Skin of body (tissue), 2 donors: ENCODE measurements around the gene LHX2. TPM values are rescaled to one million over a fixed set of nuclear protein-coding genes. Genes with fewer than 3 reads are reported as not detected.

Experiments used
- DNase-seq: peaks from one replicate; lab custom pipeline; 2025; lab: John Stamatoyannopoulos, UW
- total RNA-seq: library from RNA; depleted of rRNA; stranded (reverse); fragments of >200 nt; gene quantifications from one replicate; pipeline ENCODE4 v1.2.3, GENCODE V29; 2014

The LHX2 gene
- total RNA-seq, 1 donor from 2014 or later: 27.6 TPM

DNA sequence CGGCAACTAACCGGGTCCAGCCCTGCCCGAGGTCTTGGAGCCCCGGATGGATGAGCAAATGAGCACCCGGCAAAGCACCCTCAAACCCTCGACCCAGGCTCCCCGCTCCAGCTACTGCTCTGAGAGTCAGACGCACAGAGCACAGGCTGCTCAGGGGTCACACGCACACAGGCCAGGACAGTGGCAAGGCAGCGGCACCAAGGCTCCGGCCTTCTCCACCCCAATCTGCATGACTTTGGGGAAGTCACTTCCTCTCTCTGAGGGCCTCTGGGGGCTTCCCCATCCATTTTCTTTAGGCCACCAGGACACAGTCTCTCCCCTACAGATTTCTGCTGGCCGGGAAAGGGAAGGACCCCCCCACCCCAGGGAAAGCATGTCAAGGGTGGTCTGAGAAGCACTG is 18.0 kb downstream of the LHX2 start:
- DNase-seq: no peak

DNA sequence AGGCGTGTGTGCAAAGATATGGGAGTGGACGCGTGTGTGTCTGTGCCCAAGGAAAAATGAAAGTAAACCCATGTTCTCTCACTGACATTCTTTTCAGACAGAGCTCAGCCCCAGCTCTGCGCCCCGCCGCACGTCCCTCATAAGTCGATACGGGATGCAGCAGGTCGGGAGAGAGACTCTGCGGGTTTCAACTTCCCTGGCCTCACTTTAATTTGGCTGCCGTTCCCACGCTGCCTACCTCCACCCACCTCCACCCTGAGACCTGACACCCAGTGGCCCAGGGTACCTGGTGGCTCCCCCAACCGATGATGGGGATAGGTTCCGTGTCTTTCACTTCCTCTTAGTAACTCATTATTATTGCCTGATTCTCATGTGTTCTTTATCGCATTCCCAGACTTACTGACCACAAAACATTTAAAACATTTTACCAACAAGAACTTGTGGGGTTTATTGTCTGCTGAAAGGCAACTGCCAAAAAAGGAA is 19.4 kb downstream of the LHX2 start:
- DNase-seq: no peak

DNA sequence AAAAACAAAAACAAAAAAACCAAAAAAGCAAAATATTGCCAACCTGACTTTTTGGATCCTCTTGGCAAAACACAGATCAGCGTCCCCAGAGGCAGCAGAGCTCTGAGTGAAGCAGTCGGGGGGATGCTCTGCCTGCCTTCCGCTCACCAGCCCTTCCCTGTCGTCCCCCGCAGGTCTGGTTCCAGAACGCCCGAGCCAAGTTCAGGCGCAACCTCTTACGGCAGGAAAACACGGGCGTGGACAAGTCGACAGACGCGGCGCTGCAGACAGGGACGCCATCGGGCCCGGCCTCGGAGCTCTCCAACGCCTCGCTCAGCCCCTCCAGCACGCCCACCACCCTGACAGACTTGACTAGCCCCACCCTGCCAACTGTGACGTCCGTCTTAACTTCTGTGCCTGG is 20.7 kb downstream of the LHX2 start:
- DNase-seq: no peak

DNA sequence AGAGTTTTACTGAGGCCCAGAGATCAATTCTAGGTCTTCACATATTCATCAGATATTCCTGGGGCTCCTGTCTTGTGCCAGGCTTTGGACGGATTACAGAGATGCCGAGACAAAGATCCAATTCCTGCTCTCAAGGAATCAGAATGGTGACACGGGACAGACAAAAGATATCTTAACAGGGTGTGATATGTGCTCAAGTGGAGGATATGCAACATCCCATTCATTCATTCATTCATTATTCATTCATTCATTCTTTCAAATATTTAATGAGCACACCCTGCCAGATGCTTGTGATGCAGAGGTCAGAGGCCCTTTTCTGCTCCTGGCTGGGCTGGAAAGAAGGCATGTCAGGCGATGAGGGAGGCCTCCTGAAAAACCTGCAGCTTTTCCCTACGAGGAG is 21.8 kb downstream of the LHX2 start:
- DNase-seq: no peak

DNA sequence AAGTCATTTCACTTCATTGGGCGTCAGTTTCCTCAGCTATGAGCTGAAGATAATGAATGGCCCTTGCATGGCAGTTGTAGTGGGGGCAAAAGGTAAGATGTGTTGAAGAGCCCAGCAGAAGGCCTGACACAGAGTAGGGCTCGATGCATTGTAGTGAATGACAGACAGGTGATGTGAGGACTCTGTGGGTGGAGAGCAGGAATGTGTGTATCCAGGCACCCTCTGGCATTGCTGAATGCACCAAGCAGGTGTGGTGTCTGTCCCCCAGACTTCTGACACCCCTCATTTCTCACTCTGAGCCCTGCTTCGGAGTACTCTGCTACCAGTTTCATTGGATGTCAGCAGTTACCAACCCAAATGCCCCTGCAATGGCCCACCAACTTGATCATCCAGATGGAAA is 22.4 kb downstream of the LHX2 start:
- no peak for DNase-seq

DNA sequence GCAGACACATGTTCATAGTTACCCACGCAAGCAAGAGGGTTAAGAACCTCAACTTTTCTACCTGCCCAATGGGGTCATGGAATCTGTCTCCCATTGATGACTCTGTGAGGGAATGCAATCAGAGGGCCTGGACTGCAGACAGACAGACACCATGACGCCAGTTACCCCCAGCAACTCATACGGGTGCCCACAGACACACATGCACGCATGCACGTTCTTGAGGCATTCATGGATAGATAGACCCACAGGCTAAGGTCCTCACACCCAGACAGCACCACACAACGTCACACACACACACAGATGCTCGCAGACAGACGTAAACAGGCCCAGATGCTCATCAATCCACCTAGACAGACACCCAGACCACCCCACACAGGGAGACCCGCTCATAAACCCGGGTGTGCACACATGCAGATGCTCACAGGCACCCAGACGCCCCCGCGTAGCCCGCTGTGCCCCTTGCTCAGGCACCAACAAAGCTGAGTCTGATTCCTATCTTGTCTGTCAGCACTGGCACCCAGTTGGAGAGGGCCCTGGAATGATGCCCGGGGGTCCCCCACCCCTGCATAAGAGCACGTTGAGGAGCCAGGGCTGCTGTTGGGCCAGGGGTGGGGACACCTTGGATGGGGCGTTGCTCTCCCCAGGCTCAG is 23.6 kb downstream of the LHX2 start:
- DNase-seq: no peak

DNA sequence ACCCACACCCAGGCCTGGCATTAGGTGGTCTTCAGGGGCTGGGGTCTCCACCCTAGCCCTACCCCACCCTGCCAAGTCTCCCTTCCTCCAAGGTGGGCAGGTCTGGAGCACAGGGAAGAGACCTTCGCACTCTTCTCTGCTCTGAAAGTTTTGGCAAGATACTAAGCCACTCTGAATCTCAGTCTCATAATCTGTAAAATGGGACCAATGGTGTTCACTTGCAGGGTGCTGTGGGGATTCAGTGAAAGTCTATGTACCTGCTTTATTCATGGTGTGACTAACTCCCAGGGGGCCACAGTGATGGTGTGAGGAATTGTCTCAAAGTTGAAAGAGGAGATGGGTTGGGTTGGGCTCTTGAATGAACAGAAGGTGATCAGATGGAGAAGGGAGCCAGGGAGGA is 25.0 kb downstream of the LHX2 start:
- no peak for DNase-seq

DNA sequence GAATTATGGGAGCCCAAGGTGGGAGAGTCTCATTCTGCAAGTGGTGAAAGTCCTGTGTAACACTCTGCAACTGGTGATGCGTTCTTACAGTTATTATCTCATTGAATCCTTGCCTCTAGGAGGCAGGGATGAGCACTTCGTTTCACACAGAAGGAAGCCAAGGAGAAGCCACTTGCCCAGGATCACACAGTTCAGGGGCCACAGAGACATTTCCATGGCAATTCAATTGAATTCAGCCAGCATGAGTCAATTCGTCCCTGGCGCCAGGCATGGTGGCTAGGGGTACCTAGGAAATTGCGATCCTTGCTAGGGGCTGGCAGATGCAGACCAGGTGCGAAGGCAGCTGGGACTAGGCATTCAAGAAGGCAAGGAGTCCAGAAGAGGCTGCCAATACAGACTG is 26.2 kb downstream of the LHX2 start:
- DNase-seq: no peak

DNA sequence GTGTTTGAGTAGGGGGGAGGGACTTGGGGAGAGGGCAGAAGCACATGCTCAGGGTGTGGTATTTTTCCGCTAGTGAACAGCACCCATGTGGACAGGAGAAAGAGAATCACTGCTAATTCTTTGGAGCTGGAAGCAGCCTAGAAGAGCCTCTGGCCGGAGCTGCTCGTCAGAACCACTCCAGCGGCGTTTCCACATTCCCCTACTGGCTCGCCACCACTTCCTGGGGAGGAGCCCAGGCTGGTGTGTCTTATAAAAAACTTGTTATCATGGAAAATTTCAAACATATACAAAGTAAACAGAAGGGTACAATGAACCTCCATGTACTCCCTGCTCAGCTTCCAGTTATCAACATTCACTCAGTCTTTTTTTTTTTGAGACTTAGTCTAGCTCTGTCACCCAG is 26.7 kb downstream of the LHX2 start:
- no peak for DNase-seq

DNA sequence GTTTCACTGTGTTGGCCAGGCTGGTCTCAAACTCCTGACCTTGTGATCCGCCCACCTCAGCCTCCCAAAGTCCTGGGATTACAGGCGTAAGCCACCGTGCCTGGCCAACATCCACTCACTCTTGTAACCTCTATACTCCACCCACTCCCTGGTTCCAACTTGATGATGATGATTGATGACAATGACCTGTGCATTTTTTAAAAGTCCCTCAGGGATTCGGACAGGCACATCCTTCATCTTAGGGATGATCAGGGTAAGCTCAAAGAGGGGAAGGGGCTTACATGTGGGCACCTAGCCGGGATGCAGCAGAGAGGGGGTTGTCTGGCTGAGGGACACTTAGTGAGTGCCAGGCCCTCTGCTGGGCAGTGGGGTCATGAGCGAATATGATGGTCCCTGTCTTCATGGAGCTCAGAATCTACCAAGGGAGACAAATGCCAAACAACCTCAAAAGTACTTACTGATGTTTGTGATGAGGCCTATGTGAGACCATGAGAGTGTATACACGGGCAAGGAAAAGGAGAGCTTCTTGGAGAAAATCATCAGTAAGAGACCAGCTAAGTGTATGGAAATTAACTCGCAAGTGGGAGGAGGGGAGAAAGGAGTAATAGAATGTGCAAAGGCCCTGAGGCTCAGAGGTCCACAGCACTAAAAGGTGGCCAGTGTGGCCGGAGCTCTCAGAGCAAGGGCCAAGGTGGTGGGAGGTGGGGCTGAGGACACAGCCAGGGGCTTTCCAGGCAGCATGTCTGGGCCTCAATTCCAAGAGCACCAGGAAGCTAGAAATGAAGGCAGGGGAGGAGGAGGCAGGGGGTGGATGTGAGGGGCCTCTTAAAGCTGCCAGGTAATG is 27.4 kb downstream of the LHX2 start:
- DNase-seq: no peak

DNA sequence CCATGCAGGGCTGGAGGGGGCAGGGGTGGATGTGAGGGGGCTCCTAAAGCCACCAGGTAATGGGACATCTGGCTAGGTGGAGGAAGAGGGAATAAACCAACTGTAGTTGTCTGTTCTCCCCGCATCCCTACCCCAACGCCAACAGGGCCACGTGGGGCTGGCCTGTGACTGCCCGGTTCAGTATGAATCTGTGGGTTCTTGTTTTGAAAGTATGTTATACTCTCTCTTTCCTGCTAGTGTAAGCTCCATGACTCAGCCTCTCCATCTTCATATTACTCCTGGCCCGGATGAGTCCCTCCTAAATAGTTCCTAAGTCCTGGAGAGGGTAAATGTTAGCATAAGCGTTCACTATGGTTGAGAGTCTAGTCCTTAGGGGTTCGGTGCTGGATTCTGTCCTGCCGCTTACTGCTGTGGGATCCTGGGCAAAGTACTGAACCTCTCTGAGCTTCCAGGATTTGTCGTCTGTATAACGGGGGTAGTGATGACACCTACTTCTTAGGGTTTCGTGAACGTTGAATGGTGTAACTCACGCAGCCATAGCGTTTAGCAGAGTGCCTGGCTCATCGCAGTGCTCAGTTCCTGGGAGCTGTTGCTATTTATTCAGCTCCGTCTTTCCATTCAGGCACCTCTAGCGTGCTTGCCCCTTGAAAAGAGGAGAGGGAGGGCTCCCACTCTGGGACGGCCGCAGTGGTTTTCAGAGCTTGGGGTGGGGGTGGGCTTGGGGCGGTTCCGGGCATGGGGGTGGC is 28.8 kb downstream of the LHX2 start:
- no peak for DNase-seq

DNA sequence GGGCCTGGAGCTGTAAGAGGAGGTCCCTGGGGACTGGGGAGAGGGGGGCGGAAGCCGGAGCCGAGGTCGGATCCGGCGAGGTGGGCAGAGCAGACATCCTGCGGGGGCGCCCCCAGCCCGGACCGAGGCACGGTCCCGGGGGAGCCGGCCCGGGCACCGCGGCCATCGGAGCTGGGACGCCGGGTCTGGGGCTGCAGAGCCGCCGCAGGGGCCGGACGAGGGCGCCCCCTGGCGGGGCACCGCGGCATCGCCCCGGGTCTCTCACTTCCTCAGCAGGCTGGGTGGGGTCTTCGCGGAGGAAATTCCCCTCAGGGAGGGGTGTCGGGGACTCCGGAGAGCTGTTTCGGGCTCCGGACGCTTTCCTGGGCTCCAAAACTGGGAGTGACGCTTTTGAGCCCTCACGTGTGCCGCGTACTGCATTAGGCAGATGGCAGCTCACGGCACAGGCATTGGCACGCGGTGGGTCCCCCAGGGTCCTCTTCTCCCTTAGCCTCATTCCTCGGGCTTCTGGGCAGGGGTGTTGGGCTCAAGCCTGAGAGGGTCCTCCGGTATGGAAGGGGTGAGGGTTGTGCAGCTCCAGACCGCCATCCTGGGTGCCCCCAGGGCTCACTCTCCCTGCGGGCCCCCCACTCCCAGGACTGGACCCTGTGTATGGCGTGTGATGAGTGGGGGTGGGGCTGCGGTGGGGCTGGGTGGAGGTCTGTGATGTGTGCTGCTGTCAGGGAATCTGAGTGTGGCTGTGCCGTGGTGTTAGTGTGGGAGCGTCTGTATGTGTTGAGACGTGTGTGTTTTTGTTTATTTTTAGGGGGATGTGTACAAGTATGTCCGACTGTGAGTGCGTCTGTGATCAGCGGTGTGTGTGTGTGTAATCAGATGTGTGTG is 29.6 kb downstream of the LHX2 start:
- DNase-seq: no peak

DNA sequence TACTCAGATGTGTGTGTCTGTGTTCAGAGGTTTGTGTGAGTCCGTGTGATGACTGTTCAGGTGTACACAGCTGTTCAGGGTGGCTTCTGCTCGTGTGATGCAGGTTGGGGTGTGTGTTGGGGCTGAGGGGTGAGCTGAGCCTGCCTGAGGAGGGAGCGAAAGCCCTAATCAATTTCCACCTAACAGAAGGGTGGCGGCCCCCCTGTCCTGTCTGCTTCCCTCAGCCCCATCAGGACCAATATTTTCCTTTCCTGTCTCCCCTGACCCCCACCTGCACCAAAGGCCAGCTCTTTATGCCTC is 30.2 kb downstream of the LHX2 start:
- no peak for DNase-seq

DNA sequence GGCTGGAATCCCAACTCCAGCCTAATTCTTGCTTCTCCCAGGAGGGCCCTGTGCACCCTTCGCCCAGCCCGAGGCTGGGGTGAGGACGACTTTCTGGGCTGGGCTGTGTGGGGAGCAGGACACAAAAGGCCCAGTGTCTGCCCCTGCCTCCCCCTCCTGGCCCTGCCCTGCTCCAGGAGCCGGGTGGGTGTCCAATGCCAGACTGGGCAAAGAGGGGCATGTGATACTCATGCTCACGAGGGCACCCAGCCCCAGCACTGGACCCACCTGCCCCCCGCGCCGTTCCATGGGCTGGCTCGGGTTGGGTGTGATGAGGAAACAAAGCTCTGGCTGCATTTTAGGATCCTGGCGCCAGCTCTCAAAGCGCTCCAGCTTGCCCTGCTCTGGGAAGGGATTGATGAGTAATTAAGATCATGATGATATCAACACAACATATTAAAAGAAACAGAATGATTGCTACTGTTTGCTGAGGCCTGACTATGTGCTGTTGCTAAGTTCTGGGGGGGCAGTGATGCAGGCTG is 30.7 kb downstream of the LHX2 start:
- DNase-seq: no peak

DNA sequence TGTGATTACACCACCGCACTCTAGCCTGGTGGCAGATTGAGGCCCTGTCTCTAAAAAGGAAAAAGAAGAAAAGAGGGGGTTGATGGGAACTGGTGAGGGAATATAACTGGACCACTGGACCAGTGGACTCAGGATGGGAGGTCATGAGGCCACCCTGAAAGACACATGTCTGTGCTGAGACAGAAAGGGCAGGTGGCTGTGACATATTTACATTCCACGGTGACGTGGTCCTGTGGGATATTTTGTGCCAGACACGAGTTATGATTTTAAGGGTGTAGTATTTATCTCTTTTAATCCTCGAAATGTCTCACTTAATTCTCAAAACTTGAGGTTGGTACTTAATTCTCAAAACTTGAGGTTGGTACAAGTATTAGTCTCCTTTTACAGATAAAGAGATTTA is 32.9 kb downstream of the LHX2 start:
- DNase-seq: no peak

DNA sequence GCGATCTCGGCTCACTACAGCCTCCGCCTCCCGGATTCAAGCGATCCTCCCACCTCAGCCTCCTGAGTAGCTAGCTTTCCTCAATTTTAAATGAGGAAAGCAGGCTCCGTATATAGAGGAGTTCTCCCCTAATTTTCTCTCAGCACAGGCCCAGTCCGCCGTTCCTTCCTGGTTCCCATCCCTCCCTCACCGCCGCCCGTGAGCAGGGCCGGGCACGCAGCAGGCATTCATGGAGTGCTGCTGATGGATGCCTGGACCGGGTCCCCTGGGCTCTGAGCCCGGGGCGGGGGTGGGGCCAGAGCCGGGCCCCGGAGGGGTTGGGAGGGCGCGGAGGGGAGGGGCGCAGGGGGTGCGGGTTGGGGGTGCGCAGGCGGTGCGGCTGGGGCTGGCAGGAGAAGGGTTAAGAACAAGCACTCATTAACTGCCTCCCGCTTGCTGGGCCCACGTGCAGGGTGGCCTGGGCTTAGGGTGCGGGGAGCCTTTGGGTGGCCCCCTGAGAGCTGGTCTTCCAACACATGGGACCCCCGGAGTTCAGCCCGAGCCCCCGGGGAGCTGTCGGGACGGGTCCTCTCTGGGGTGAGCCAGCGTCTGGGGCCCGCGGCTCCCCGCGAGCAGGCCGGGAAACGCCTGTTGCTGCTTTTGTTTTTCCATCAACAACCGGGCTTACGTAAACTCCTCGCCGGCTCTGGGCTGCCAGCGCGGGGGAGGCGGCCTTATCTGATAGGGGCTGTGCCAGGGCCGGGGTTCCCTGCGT is 33.7 kb downstream of the LHX2 start:
- DNase-seq: peak; percentile 16

DNA sequence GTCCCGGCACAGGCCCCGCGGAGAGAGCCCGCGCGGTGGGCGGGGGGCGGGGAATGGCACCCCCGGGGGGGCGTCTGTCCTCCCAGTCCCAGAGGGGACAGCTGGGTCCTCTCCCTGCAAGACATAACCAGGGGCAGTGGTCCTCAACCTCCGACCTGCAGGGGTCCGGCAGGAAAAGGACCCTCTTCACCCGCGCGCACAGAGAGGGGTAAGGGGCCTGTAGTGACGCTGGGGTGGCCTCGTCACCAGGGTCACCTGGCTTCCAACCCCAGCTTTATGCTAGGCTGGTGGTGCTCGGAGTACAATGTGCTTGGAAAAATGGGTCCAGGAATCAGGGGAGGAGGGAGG is 34.2 kb downstream of the LHX2 start:
- no peak for DNase-seq

DNA sequence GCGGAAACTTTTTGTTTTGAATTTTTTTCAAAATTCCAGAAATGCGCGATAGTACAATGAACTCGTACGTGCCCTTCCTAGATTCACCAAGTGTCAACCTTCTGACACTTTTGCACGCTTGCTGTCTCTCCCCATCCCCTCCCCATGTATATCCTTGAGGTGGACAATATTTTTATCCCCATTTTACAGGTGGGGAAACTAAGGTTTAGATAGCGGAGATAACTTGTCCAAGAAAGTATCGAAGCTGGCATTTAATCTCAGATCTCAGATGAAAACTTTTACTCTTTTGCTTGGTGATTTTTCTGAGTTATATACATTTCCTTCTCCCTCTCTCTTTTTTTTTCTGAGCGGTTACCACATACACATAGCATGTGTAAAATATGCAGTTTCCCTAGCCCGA is 34.6 kb downstream of the LHX2 start:
- no peak for DNase-seq

DNA sequence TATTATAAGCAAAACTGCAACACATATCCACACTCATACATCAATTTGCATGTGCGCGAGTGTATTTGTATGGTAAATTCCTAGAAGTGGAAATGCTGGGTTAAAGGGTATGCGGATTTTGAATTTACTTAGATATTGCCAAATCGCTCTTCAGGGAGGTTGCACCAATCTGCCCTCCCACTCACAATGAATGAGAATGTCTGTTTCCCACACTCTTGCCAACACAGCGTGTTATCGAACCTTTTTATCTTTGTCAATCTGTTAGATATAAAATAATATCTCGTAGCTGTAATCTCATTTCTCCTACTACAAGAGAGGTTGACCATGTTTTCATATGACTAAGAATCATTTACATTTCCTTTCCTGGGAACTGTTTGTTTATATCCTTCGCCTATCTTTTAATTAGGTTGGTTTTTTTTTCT is 35.7 kb downstream of the LHX2 start:
- no peak for DNase-seq

DNA sequence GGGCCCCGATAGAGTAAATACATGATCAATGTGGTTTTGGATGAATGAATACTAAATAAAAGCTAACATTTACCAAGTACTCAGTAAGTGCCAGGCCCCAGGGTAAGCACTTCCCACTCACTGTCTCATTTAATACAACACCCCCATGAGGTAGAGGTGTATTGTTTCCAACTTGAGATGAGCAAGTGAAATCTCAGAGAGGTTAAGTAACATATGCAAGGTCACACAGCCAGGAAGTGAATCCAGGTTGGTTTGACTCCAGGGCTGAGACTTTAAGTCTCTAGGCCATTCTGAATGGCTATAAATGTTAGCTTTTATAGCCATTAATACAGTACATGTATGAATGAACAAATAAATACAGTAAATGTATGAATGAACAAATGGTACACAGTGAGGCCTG is 39.4 kb downstream of the LHX2 start:
- no peak for DNase-seq

DNA sequence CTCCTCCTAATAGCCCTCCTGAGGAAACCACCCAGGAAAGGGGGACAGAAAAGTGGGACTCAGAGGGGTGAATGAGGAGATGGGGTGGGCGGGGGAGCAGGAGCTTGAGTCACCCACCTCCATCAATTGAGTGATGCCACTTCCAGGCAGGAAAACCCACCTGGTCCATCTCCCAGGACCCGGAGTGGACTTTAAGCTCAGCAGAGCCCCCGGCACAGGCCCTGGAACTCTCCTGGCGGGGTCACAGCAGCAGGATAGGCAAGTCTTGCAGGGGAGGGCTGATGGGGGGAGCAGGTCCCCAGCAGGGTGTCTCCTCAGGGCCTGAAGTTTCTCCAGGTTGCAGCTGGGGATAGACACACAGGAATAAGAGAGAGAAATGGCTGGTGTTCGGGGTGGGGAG is 40.8 kb downstream of the LHX2 start:
- no peak for DNase-seq
